ENCODE data around the gene NUP160. TPM values are rescaled to one million over a fixed set of nuclear protein-coding genes. Genes with fewer than 3 reads are reported as not detected.
"Not testable (repeated sequence)": the region's sequence is repeated elsewhere in the genome, so short reads cannot be mapped to it uniquely, and the experiment has no call there.

The NUP160 gene
- total RNA-seq, 5 donors from 2014 or later (not counting 1 experiment from before 2014, with no cell fraction given) = 47.1 to 65.6 (median 52.5) TPM

- no peak for ATAC-seq (replicated peaks in 1 of 4)
- H3K27ac Mint-ChIP-seq = no peak overlapping the region
- no peaks in the 10 kb centered on the region for H3K27me3 Mint-ChIP-seq
- H3K4me1 ChIP-seq (ENCODE audit: control insufficient read depth in 1 of 2, extremely low read depth in 1 of 2, insufficient read depth in 2 of 2, low read length in 2 of 2) = no peaks in the 10 kb centered on the region
- DNase-seq = no peak
- H3K36me3 Mint-ChIP-seq = peaks cover 31% of the 10 kb centered on the region
- POLR2A ChIA-PET = no interaction called here
- no peak overlapping the region for H3K4me3 ChIP-seq (ENCODE audit: control insufficient read depth in 1 of 2, extremely low read depth in 1 of 2, low read length in 1 of 2)
- no peaks in the 10 kb centered on the region for H3K9me3 ChIP-seq
- no peaks in the 10 kb centered on the region for H3K27me3 ChIP-seq (replicated peaks in 1 of 2; ENCODE audit: control insufficient read depth in 2 of 2, extremely low read depth in 1 of 2, insufficient read depth in 2 of 2, low read length in 1 of 2)
- H3K9me3 Mint-ChIP-seq = no peaks in the 10 kb centered on the region
- peaks cover 17 to 73% of the 10 kb centered on the region in 2 donors for H3K36me3 ChIP-seq (ENCODE audit: control insufficient read depth in 2 of 2, extremely low read depth in 1 of 2, insufficient read depth in 1 of 2, low read length in 1 of 2)
- no CpG with 5 or more reads among the region's 4 CpGs for WGBS (ENCODE audit: insufficient coverage)
- CTCF ChIA-PET = interaction anchor here in 1 of 2 donors (0.8 kb wide), 1 partner anchor 20 kb away, joined by 3 read pairs; no protein-coding TSS in a partner anchor
- H3K27ac ChIP-seq (ENCODE audit: low read length) = no peak overlapping the region
- no peaks in the 10 kb centered on the region for H3K4me1 Mint-ChIP-seq
- no peak overlapping the region for H3K4me3 Mint-ChIP-seq
These were observed 56.2 kb downstream of the NUP160 start for GRCh38 chr11:47791774-47792430.

GRCh38 chr11:47790017-47790416 lies 58.1 kb downstream of the NUP160 start:
- CTCF ChIA-PET = not testable (repeated sequence)

GRCh38 chr11:47788181-47788580 lies 60.0 kb downstream of the NUP160 start:
- ChIA-PET CTCF (no interaction called here), POLR2A (no interaction called here)
- 96% methylated on average over 4 of the region's 7 CpGs for WGBS (ENCODE audit: insufficient coverage)
- DNase-seq (no peak), ATAC-seq (replicated peaks in 1 of 4) (no peak)
- Mint-ChIP-seq H3K4me1 (no peaks in the 10 kb centered on the region), H3K36me3 (peaks cover 40% of the 10 kb centered on the region), H3K27ac (no peak overlapping the region), H3K4me3 (no peak overlapping the region), H3K9me3 (no peaks in the 10 kb centered on the region), H3K27me3 (no peaks in the 10 kb centered on the region)
- no peak overlapping the region for H3K4me3 ChIP-seq (ENCODE audit: control insufficient read depth in 1 of 2, extremely low read depth in 1 of 2, low read length in 1 of 2)
- no peaks in the 10 kb centered on the region for H3K4me1 ChIP-seq (ENCODE audit: control insufficient read depth in 1 of 2, extremely low read depth in 1 of 2, insufficient read depth in 2 of 2, low read length in 2 of 2)
- H3K27me3 ChIP-seq (replicated peaks in 1 of 2; ENCODE audit: control insufficient read depth in 2 of 2, extremely low read depth in 1 of 2, insufficient read depth in 2 of 2, low read length in 1 of 2) = no peaks in the 10 kb centered on the region
- H3K27ac ChIP-seq (ENCODE audit: low read length) = no peak overlapping the region
- no peaks in the 10 kb centered on the region for H3K9me3 ChIP-seq
- H3K36me3 ChIP-seq (ENCODE audit: control insufficient read depth in 2 of 2, extremely low read depth in 1 of 2, insufficient read depth in 1 of 2, low read length in 1 of 2) = peaks cover 17 to 81% of the 10 kb centered on the region in 2 donors

More at GRCh38 chr11:47790017-47790416, 58.1 kb downstream of the NUP160 start:
- H3K4me3 ChIP-seq (ENCODE audit: control insufficient read depth in 1 of 2, extremely low read depth in 1 of 2, low read length in 1 of 2); H3K9me3 ChIP-seq; H3K27me3 Mint-ChIP-seq; H3K27ac ChIP-seq (ENCODE audit: low read length); ATAC-seq (replicated peaks in 1 of 4); H3K4me1 Mint-ChIP-seq; H3K27ac Mint-ChIP-seq; H3K9me3 Mint-ChIP-seq; H3K4me1 ChIP-seq (ENCODE audit: control insufficient read depth in 1 of 2, extremely low read depth in 1 of 2, insufficient read depth in 2 of 2, low read length in 2 of 2); POLR2A ChIA-PET; H3K4me3 Mint-ChIP-seq; DNase-seq; H3K27me3 ChIP-seq (replicated peaks in 1 of 2; ENCODE audit: control insufficient read depth in 2 of 2, extremely low read depth in 1 of 2, insufficient read depth in 2 of 2, low read length in 1 of 2): not testable (repeated sequence)
- peaks cover 33% of the 10 kb centered on the region for H3K36me3 Mint-ChIP-seq
- WGBS (ENCODE audit: insufficient coverage) = no CpG with 5 or more reads among the region's 8 CpGs
- H3K36me3 ChIP-seq (ENCODE audit: control insufficient read depth in 2 of 2, extremely low read depth in 1 of 2, insufficient read depth in 1 of 2, low read length in 1 of 2) = peaks cover 21 to 73% of the 10 kb centered on the region in 2 donors

- no peaks in the 10 kb centered on the region for H3K27me3 Mint-ChIP-seq
- Histone ChIP-seq H3K9me3 (no peaks in the 10 kb centered on the region), H3K36me3 (ENCODE audit: control insufficient read depth in 2 of 2, extremely low read depth in 1 of 2, insufficient read depth in 1 of 2, low read length in 1 of 2) (peaks cover 16 to 75% of the 10 kb centered on the region in 2 donors), H3K4me1 (ENCODE audit: control insufficient read depth in 1 of 2, extremely low read depth in 1 of 2, insufficient read depth in 2 of 2, low read length in 2 of 2) (no peaks in the 10 kb centered on the region), H3K4me3 (ENCODE audit: control insufficient read depth in 1 of 2, extremely low read depth in 1 of 2, low read length in 1 of 2) (no peak overlapping the region), H3K27me3 (replicated peaks in 1 of 2; ENCODE audit: control insufficient read depth in 2 of 2, extremely low read depth in 1 of 2, insufficient read depth in 2 of 2, low read length in 1 of 2) (no peaks in the 10 kb centered on the region), H3K27ac (ENCODE audit: low read length) (no peak overlapping the region)
- H3K27ac Mint-ChIP-seq = peak overlapping the region; percentile 7 to 16
- POLR2A ChIA-PET = interaction anchor here in 1 of 2 donors (0.6 kb wide), 1 partner anchor 10 kb away, joined by 3 read pairs; no protein-coding TSS in a partner anchor
- WGBS (ENCODE audit: insufficient coverage) = no CpG with 5 or more reads among the region's 2 CpGs
- H3K4me1 Mint-ChIP-seq = no peaks in the 10 kb centered on the region
- CTCF ChIA-PET = no interaction called here
- DNase-seq (no peak), ATAC-seq (replicated peaks in 1 of 4) (no peak)
- H3K9me3 Mint-ChIP-seq = no peaks in the 10 kb centered on the region
- no peak overlapping the region for H3K4me3 Mint-ChIP-seq
- peaks cover 34% of the 10 kb centered on the region for H3K36me3 Mint-ChIP-seq
These were observed 61.8 kb downstream of the NUP160 start for GRCh38 chr11:47786373-47786772.

- H3K36me3 ChIP-seq (ENCODE audit: control insufficient read depth in 2 of 2, extremely low read depth in 1 of 2, insufficient read depth in 1 of 2, low read length in 1 of 2) = peaks cover 13 to 76% of the 10 kb centered on the region in 2 donors
- H3K9me3 ChIP-seq = no peaks in the 10 kb centered on the region
- no CpG with 5 or more reads among the region's 4 CpGs for WGBS (ENCODE audit: insufficient coverage)
- Mint-ChIP-seq H3K9me3 (no peaks in the 10 kb centered on the region), H3K27me3 (no peaks in the 10 kb centered on the region), H3K27ac (peak overlapping the region in 1 of 2 donors; percentile 28), H3K36me3 (peaks cover 34% of the 10 kb centered on the region), H3K4me1 (no peaks in the 10 kb centered on the region), H3K4me3 (no peak overlapping the region)
- H3K27ac ChIP-seq (ENCODE audit: low read length) = no peak overlapping the region
- ChIA-PET POLR2A (interaction anchor here in 1 of 2 donors (0.6 kb wide), 1 partner anchor 31 kb away, joined by 3 read pairs; no protein-coding TSS in a partner anchor), CTCF (interaction anchor here in 1 of 2 donors (0.6 kb wide), 1 partner anchor 195 kb away, joined by 5 read pairs; the partner anchor contains the start of gene PTPRJ)
- no peak overlapping the region for H3K4me3 ChIP-seq (ENCODE audit: control insufficient read depth in 1 of 2, extremely low read depth in 1 of 2, low read length in 1 of 2)
- no peaks in the 10 kb centered on the region for H3K4me1 ChIP-seq (ENCODE audit: control insufficient read depth in 1 of 2, extremely low read depth in 1 of 2, insufficient read depth in 2 of 2, low read length in 2 of 2)
- H3K27me3 ChIP-seq (replicated peaks in 1 of 2; ENCODE audit: control insufficient read depth in 2 of 2, extremely low read depth in 1 of 2, insufficient read depth in 2 of 2, low read length in 1 of 2) = no peaks in the 10 kb centered on the region
- no peak for DNase-seq
- no peak for ATAC-seq (replicated peaks in 1 of 4)
These were observed 63.3 kb downstream of the NUP160 start for GRCh38 chr11:47784785-47785381.

GRCh38 chr11:47783087-47783610 lies 65.0 kb downstream of the NUP160 start:
- POLR2A ChIA-PET = interaction anchor here in 1 of 2 donors (0.6 kb wide), 1 partner anchor 329 kb away, joined by 5 read pairs; no protein-coding TSS in a partner anchor
- no peak overlapping the region for H3K27ac Mint-ChIP-seq

More at GRCh38 chr11:47783087-47783610, 65.0 kb downstream of the NUP160 start:
- H3K4me1 ChIP-seq (ENCODE audit: control insufficient read depth in 1 of 2, extremely low read depth in 1 of 2, insufficient read depth in 2 of 2, low read length in 2 of 2) = no peaks in the 10 kb centered on the region
- no peaks in the 10 kb centered on the region for H3K9me3 ChIP-seq
- Mint-ChIP-seq H3K9me3 (no peaks in the 10 kb centered on the region), H3K4me3 (no peak overlapping the region), H3K36me3 (peaks cover 42% of the 10 kb centered on the region), H3K27me3 (no peaks in the 10 kb centered on the region), H3K4me1 (no peaks in the 10 kb centered on the region)
- no peak overlapping the region for H3K27ac ChIP-seq (ENCODE audit: low read length)
- CTCF ChIA-PET = interaction anchor here in 1 of 2 donors (0.6 kb wide), 1 partner anchor 1720 kb away, joined by 3 read pairs; no protein-coding TSS in a partner anchor
- no peaks in the 10 kb centered on the region for H3K27me3 ChIP-seq (replicated peaks in 1 of 2; ENCODE audit: control insufficient read depth in 2 of 2, extremely low read depth in 1 of 2, insufficient read depth in 2 of 2, low read length in 1 of 2)
- peaks cover 17 to 77% of the 10 kb centered on the region in 2 donors for H3K36me3 ChIP-seq (ENCODE audit: control insufficient read depth in 2 of 2, extremely low read depth in 1 of 2, insufficient read depth in 1 of 2, low read length in 1 of 2)
- DNase-seq (no peak), ATAC-seq (replicated peaks in 1 of 4) (no peak)
- no CpG with 5 or more reads among the region's 2 CpGs for WGBS (ENCODE audit: insufficient coverage)
- no peak overlapping the region for H3K4me3 ChIP-seq (ENCODE audit: control insufficient read depth in 1 of 2, extremely low read depth in 1 of 2, low read length in 1 of 2)

All from T-cell (primary cell).